Measurements from ENCODE around the gene LIPJ. TPM values are rescaled to one million over a fixed set of nuclear protein-coding genes. Genes with fewer than 3 reads are reported as not detected.

Gene LIPJ
- total RNA-seq, 1 donor from 2014 or later = not detected

Other genes with a start within 250 kb of the LIPJ start
- 20.6 TPM for gene RNLS, start 3.4 kb upstream of the LIPJ start, total RNA-seq
- not detected for gene LIPF, start 77.7 kb downstream of the LIPJ start, total RNA-seq
- gene LIPK, start 119.5 kb downstream of the LIPJ start, total RNA-seq = not detected
- not detected for gene LIPN, start 173.3 kb downstream of the LIPJ start, total RNA-seq
- not detected for gene LIPM, start 216.0 kb downstream of the LIPJ start, total RNA-seq

Data from Right ventricle myocardium inferior (tissue), 1 donor.